SH-SY5Y (cell line): ENCODE data around the gene SERINC3.

ENCODE experiments used
- GATA2 ChIP-seq: IDR thresholded peaks from 2 replicates; pipeline ENCODE4 v1.6.1; 2011; ENCODE audit warnings: mild to moderate bottlenecking, low read depth, low read length
- GATA3 ChIP-seq: IDR thresholded peaks from 2 replicates; pipeline ENCODE4 v1.6.1; 2011; ENCODE audit warnings: low read depth, mild to moderate bottlenecking, low read length, moderate library complexity

- TF ChIP-seq GATA2 (no peak), GATA3 (no peak)
Measured at GRCh38 chr20:44536175-44536574, 14.3 kb upstream of the SERINC3 start.
